GM23338 (cell line): ENCODE data around the gene ZNF609. TPM values are rescaled to one million over a fixed set of nuclear protein-coding genes. Genes with fewer than 3 reads are reported as not detected.

Experiments used
- ATAC-seq: fragments of 200-7000 bp; cut with Tn5 transposase; 3 replicates; pipeline ENCODE4 v1.9.1; 2020
- DNase-seq: peaks from one replicate; pipeline ENCODE4 v3.0.0-alpha.2; 2015; ENCODE audit warnings: low spot score
- H2AFZ ChIP-seq: fragments of 200-600 bp; sonication (generic); 2 replicates; pipeline ENCODE4 v1.8.0; 2016; ENCODE audit warnings: antibody characterized with exemption, mild to moderate bottlenecking, moderate library complexity
- H3F3A ChIP-seq: fragments of 200-600 bp; sonication (generic); replicated peaks from 2 replicates; pipeline ENCODE4 v1.8.0; 2017; ENCODE audit warnings: antibody characterized with exemption, mixed run types, low read depth
- H3K27ac ChIP-seq: fragments of 200-600 bp; sonication (generic); 2 replicates; pipeline ENCODE4 v1.6.1; 2016; ENCODE audit warnings: low read depth
- H3K27me3 ChIP-seq: fragments of 200-600 bp; sonication (generic); 2 replicates; pipeline ENCODE4 v1.8.0; 2016; ENCODE audit warnings: mild to moderate bottlenecking, mixed run types, moderate library complexity; ENCODE audit not compliant: insufficient read depth
- H3K36me3 ChIP-seq: fragments of 200-600 bp; sonication (generic); 2 replicates; pipeline ENCODE4 v1.8.0; 2016; ENCODE audit warnings: mild to moderate bottlenecking; ENCODE audit not compliant: insufficient read depth
- H3K4me1 ChIP-seq: fragments of 200-600 bp; sonication (generic); 2 replicates; pipeline ENCODE4 v1.8.0; 2016; ENCODE audit warnings: mild to moderate bottlenecking, moderate library complexity; ENCODE audit not compliant: insufficient read depth
- H3K4me2 ChIP-seq: fragments of 200-600 bp; sonication (generic); 2 replicates; pipeline ENCODE4 v1.7.1; 2017; ENCODE audit warnings: mixed run types
- H3K4me3 ChIP-seq: fragments of 200-600 bp; sonication (generic); 2 replicates; pipeline ENCODE4 v1.6.1; 2016; ENCODE audit warnings: mixed run types
- H3K79me2 ChIP-seq: fragments of 200-600 bp; sonication (generic); replicated peaks from 2 replicates; pipeline ENCODE4 v1.8.0; 2017; ENCODE audit warnings: mild to moderate bottlenecking; ENCODE audit not compliant: insufficient read depth
- H3K9me2 ChIP-seq: fragments of 200-600 bp; sonication (generic); 2 replicates; pipeline ENCODE4 v1.8.0; 2017; ENCODE audit not compliant: insufficient read depth
- H4K20me1 ChIP-seq: fragments of 200-600 bp; sonication (generic); replicated peaks from 2 replicates; pipeline ENCODE4 v1.8.0; 2017; ENCODE audit warnings: mild to moderate bottlenecking; ENCODE audit not compliant: insufficient read depth
- H3K27ac Mint-ChIP-seq: 2 replicates; pipeline ENCODE4 v1.8.0; 2020; ENCODE audit warnings: inconsistent platforms, mild to moderate bottlenecking, moderate library complexity, mixed read lengths
- H3K27me3 Mint-ChIP-seq: 3 replicates; pipeline ENCODE4 v1.8.0; 2022; ENCODE audit warnings: low read depth, mild to moderate bottlenecking, moderate library complexity, mixed read lengths, inconsistent platforms; ENCODE audit not compliant: insufficient read depth, poor library complexity
- H3K36me3 Mint-ChIP-seq: 3 replicates; pipeline ENCODE4 v1.8.0; 2021; ENCODE audit warnings: low read depth, mild to moderate bottlenecking, inconsistent platforms, moderate library complexity, mixed read lengths
- H3K4me1 Mint-ChIP-seq: 3 replicates; pipeline ENCODE4 v1.8.0; 2020; ENCODE audit warnings: mild to moderate bottlenecking, inconsistent platforms, mixed read lengths
- H3K4me3 Mint-ChIP-seq: 3 replicates; pipeline ENCODE4 v1.8.0; 2021; ENCODE audit warnings: moderate library complexity, mild to moderate bottlenecking, inconsistent platforms, mixed read lengths
- H3K9me3 Mint-ChIP-seq: 3 replicates; pipeline ENCODE4 v1.8.0; 2020; ENCODE audit warnings: moderate library complexity, mild to moderate bottlenecking, inconsistent platforms, mixed read lengths
- CTCF ChIP-seq, 2 experiments: fragments of 200-600 bp in 1 of 2; sonication (generic) in 1 of 2; conservative IDR thresholded peaks; 2 replicates each; pipeline versions ENCODE4 v1.5.1 to v1.6.1; 2016 to 2017; ENCODE audit warnings: antibody characterized with exemption in 2 of 2, low read depth in 2 of 2, mild to moderate bottlenecking in 2 of 2, moderate library complexity in 1 of 2
- EZH2 ChIP-seq: fragments of 200-600 bp; sonication (generic); IDR thresholded peaks from one replicate; pipeline ENCODE4 v1.8.0; 2017; ENCODE audit warnings: antibody characterized with exemption, mild to moderate bottlenecking, low read depth; ENCODE audit not compliant: unreplicated experiment
- JUNB ChIP-seq: IDR thresholded peaks from one replicate; pipeline ENCODE4 v1.6.1; 2016; ENCODE audit warnings: antibody characterized with exemption; ENCODE audit not compliant: unreplicated experiment
- NANOG ChIP-seq: IDR thresholded peaks from 2 replicates; pipeline ENCODE4 v1.6.1; 2016; ENCODE audit warnings: antibody characterized with exemption, borderline replicate concordance
- ZNF114 ChIP-seq: fragments of 250-450 bp; sonication (Bioruptor Pico); IDR thresholded peaks from 2 replicates; pipeline ENCODE4 v1.5.0; 2020; ENCODE audit warnings: mild to moderate bottlenecking, moderate library complexity
- ZNF331 ChIP-seq: fragments of 250-450 bp; sonication (Bioruptor Pico); IDR thresholded peaks from 2 replicates; pipeline ENCODE4 v1.5.0; 2020; ENCODE audit warnings: low read depth, mild to moderate bottlenecking, moderate library complexity
- ZNF462 ChIP-seq: fragments of 250-450 bp; sonication (Bioruptor Pico); IDR thresholded peaks from 2 replicates; pipeline ENCODE4 v1.5.0; 2020; ENCODE audit warnings: mild to moderate bottlenecking, moderate library complexity
- polyA plus RNA-seq: library from polyadenylated mRNA; unstranded; fragments of >200 nt; fragmentation: Nextera tagmentation; extraction: Ambion mirVana; gene quantifications from 2 replicates; pipeline ENCODE4 v1.2.1, GENCODE V29; 2016
- total RNA-seq: library from RNA; depleted of rRNA; stranded (reverse); fragments of >200 nt; shearing (Covaris generic); gene quantifications from 2 replicates; pipeline ENCODE4 v1.2.3, GENCODE V29; 2014
- TF ChIP-seq, protein P1 (sequence below): IDR thresholded peaks from 2 replicates; pipeline ENCODE4 v1.6.1; 2016; ENCODE audit warnings: antibody characterized with exemption
- TF ChIP-seq, protein P2 (sequence below): IDR thresholded peaks from one replicate; pipeline ENCODE4 v1.6.1; 2018; ENCODE audit warnings: antibody characterized with exemption; ENCODE audit not compliant: unreplicated experiment

Gene ZNF609
- total and polyA plus RNA-seq, 2 experiments from 2014 or later = 26.4 to 40.2 TPM

DNA sequence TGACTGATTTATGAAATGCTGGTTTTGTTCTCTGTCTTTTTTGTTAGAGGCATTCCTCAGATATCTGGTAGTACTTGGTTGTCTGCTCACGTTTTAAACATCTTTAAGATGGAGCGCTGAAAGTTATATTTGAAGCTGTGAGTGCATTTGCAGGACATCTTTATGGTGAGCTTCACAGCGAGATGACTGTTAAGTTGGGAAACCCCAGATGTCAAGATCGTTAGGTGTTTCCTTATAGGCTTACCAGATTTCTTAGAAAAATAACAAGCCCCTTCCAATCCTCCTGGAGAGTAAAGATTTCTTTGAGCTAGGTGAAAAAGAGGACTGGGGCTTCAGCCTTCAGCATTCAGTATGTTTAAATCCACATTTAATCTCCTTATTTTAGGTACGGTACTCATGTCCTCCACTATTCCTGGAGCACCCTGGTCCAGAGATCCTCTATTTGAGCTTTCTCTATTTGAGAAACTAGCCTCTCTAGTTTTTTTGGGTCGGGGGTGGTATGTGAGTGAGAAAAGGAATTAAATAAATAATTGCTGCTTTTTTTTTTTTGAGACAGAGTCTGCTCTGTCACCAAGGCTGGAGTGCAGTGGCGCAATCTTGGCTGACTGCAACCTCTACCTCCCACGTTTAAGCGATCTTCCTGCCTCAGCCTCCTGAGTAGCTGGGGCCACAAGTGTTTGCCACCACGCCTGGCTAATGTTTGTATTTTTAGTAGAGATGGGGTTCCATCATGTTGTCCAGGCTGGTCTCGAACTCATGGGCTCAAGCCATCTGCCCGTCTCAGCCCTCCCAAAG, 72.3 kb downstream of the ZNF609 start:
- no peak overlapping the region for H3K4me2 ChIP-seq
- Mint-ChIP-seq H3K36me3 (no peaks in the 10 kb centered on the region), H3K27me3 (peaks cover 3% of the 10 kb centered on the region), H3K4me3 (no peak overlapping the region), H3K4me1 (peaks cover 10% of the 10 kb centered on the region), H3K27ac (no peak overlapping the region), H3K9me3 (no peaks in the 10 kb centered on the region)
- no peaks in the 10 kb centered on the region for H3K36me3 ChIP-seq
- H3K4me3 ChIP-seq = no peak overlapping the region
- TF ChIP-seq ZNF462 (CRISPR knock-in tag) (no peak), ZNF331 (CRISPR knock-in tag) (no peak), EZH2 (no peak), ZNF114 (no peak), JUNB (no peak), CTCF (conservative IDR thresholded peaks at IDR 0.05; ENCODE audit: low read depth in 2 of 2) (no peak), NANOG (no peak)
- TF ChIP-seq, protein P1, sequence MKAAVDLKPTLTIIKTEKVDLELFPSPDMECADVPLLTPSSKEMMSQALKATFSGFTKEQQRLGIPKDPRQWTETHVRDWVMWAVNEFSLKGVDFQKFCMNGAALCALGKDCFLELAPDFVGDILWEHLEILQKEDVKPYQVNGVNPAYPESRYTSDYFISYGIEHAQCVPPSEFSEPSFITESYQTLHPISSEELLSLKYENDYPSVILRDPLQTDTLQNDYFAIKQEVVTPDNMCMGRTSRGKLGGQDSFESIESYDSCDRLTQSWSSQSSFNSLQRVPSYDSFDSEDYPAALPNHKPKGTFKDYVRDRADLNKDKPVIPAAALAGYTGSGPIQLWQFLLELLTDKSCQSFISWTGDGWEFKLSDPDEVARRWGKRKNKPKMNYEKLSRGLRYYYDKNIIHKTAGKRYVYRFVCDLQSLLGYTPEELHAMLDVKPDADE = no peak
- TF ChIP-seq, protein P2, sequence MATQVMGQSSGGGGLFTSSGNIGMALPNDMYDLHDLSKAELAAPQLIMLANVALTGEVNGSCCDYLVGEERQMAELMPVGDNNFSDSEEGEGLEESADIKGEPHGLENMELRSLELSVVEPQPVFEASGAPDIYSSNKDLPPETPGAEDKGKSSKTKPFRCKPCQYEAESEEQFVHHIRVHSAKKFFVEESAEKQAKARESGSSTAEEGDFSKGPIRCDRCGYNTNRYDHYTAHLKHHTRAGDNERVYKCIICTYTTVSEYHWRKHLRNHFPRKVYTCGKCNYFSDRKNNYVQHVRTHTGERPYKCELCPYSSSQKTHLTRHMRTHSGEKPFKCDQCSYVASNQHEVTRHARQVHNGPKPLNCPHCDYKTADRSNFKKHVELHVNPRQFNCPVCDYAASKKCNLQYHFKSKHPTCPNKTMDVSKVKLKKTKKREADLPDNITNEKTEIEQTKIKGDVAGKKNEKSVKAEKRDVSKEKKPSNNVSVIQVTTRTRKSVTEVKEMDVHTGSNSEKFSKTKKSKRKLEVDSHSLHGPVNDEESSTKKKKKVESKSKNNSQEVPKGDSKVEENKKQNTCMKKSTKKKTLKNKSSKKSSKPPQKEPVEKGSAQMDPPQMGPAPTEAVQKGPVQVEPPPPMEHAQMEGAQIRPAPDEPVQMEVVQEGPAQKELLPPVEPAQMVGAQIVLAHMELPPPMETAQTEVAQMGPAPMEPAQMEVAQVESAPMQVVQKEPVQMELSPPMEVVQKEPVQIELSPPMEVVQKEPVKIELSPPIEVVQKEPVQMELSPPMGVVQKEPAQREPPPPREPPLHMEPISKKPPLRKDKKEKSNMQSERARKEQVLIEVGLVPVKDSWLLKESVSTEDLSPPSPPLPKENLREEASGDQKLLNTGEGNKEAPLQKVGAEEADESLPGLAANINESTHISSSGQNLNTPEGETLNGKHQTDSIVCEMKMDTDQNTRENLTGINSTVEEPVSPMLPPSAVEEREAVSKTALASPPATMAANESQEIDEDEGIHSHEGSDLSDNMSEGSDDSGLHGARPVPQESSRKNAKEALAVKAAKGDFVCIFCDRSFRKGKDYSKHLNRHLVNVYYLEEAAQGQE = no peak
- DNase-seq (no peak), ATAC-seq (no peak)
- no peak overlapping the region for H2AFZ ChIP-seq
- peaks cover 47% of the 10 kb centered on the region for H4K20me1 ChIP-seq
- H3K4me1 ChIP-seq = no peaks in the 10 kb centered on the region
- no peaks in the 10 kb centered on the region for H3K27me3 ChIP-seq
- no peaks in the 10 kb centered on the region for H3K9me2 ChIP-seq
- H3F3A ChIP-seq = no peaks in the 10 kb centered on the region
- H3K27ac ChIP-seq = no peak overlapping the region
- peaks cover 96% of the 10 kb centered on the region for H3K79me2 ChIP-seq
